ENCODE data around the gene NXT1.

NXT1 gene

DNA sequence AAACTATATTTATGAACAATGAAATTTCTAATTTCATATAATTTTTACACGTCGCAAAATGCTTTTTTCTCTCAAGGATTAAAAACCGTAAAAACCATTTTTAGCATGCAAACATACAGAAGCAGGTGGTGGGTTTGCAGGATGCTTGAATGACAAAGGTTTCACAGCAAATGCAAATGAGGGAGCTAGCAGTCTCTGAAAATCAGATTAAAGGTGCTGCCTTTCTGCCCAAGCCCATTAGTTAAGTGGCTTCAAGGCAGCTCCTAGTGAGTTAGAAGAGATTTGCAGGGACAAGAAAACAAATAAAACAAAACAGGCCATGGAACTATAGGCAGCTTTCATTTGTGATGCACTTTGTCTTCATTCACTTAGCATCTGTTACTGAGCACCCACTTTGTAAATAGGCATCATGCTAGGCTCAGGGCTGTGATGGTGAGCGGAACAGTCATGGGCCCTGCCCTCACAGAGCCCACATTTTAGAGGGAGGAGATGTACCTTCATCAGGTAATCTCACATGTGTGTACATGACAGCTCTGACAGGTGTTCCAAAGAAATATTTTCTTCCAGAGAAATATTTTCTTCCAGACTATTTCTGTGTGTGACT is 41.2 kb downstream of the NXT1 start:
- no peak for DNase-seq (ENCODE audit: low read depth)

DNA sequence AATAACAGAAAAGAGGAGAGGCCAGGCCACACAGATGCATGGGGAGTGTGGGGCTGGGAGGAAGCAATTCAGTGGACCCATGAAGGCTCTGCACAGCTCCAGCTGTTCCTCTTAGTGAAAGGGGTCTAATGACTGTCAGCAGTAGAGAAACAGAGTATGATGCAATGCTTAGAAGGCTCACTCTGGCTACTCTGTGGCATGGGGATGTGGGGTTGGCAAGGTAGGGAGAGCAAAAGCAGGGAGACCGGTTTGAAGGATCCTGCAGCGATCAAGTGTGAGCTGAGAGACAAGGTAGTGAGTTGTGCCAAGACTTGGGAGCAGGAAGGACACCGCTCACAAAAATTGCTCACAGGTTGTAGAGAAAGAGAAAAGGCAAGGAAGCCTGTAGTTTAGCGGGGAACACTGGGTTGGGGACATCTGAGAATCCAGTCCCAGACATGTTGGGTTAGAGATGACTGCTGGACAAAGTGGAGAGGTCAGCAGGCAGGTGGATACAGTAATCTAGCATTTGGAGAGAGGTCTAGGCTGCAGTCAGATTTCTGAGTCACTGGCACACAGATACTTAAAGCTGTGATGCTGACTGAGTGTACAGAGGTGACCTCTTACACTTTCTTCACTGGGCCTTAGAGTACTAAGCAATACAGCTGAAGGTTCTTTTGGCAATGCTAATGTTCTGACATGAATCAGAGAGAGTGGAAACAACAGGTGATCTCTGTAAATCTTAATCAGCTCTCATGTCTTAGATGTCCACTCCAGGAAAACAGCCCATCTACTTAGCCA is 43.6 kb downstream of the NXT1 start:
- DNase-seq (ENCODE audit: low read depth), result no peak

DNA sequence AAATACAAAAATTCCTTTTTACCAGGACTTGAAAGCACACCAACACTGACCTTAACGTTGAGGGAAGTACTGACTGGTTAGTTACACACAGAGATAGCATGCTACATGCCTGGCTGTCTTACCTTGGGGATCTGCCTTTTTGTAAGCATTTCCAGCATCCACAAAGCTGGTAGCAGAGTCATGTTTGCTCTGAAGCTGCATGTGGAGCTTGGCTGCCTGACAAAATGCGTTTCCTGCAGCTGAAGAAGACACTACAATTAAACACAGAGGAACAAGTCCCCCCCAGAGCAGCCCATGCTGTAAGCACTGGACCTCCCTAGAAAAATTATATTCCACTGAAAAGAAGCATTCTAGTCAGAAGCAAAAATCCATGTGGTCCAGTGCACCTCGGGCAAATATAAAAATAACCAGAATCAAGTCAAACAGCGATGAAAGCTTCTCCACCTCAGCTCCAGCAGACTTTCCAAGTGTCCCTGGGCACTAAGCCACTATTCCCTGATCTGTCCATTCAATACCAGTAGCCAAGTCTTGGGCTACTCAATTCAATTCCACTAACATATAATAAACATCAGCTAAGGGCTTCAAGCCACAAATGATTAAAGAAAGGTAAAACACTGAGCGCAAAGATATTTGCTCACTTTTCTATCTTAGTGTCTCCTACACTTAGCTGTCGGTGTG is 46.5 kb downstream of the NXT1 start:
- no peak for DNase-seq (ENCODE audit: low read depth)

DNA sequence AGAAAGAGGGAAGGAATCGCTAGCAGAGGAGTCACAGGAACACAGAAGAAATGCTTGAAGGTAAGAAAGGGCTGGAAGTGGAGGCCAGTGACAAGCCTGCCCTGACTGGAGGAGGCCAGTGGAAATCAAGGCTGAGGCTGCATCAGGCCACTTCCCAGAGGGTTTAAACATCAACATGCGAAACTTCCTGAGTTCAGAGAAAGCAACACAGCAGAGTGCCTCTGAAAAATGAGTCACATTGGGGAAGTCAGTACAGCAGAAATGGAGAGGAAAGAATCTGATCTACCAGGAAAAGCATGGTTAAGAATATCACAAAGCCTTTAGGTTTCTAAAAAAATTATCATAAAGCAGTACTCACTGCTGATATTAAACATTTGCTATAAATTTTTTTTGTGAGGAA is 47.4 kb downstream of the NXT1 start:
- DNase-seq (ENCODE audit: low read depth), result no peak

DNA sequence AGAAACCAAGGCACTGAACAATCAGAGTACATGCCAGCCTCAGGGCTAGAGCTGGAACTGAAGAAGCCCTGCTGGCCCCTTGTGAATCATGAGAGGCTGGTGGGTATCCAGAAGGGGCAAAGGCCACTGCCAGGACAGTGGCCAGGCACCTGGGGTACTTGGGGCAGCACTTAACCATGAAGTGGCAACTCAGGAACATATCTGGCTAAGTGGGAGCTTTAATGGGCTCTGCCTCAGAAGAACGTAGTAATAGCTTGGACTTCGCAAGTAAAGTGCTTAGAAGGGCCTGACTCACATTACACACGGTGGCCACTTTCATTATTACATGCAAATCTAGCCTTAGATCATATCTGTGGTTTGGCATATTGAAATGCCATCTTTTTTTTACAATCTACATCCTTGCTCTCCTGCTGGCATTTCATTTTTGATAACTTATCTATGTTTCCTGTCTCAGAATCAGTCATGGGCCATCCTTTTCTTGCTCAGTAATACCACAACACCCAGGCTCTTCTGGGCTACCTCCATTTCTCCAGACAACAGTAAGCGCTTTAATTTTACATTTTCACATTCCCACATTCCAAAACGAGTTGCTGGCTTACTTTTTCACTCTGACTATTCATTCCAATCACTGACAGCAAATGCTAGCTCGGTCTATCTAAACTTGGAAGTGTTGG is 49.1 kb downstream of the NXT1 start:
- no peak for DNase-seq (ENCODE audit: low read depth)

DNA sequence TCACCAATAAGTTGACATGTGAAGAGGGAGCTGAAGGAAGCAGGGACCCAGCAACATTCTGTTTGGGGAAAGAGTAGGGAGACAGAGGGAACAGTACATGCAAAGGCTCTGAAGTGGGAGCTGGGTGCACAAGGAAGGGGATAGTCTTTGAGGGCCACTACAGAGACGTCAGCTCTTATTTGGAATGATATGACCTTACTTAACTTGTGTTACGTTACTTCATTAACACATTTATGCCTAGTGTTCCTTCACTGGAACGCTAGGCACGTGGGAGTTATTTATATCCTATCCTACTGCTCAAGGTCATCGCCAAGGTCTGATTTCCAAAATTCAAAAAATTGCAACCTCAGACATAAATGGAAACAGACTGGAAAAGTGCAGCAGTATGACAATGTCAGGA is 50.5 kb downstream of the NXT1 start:
- DNase-seq (ENCODE audit: low read depth), result no peak

DNA sequence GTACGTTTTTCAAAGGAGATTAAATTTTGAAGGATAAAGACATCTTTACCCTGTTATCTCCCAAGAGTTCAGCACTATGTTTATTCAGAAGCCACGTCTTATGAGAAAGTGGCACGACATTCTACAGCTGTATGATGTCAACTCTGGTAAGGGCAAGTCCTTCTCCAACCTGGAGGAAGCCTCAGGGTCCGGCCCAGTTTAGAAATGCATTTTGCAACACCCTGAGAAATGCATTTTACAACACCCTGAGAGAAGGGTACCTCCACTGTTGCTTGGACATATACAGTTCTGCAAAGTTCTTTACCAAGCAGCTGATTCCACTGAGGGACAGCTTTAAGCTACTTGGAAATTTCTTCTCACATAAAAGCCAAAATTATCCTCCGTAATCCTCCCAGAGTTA is 53.2 kb downstream of the NXT1 start:
- no peak for DNase-seq (ENCODE audit: low read depth)

DNA sequence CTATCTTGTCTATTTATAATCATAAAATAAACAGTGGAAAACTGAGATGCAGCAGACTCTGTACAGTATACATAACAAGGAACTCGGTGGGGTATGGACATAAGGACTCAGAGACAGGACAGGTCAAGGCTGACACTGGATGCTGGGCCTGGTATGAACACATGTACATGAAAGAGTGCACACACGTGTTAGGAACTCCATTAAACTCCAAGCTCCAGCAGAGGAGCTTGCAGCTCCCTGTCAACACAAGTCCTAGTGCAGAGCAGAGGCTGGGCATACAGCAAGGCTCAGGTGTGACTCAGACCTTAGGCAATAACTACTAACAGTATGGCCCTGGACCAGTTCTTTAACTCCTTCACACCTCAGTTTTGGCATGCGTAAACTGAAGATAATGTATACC is 53.6 kb downstream of the NXT1 start:
- DNase-seq (ENCODE audit: low read depth), result no peak
